Measurements from ENCODE around the gene LHX6.

The LHX6 gene

DNA sequence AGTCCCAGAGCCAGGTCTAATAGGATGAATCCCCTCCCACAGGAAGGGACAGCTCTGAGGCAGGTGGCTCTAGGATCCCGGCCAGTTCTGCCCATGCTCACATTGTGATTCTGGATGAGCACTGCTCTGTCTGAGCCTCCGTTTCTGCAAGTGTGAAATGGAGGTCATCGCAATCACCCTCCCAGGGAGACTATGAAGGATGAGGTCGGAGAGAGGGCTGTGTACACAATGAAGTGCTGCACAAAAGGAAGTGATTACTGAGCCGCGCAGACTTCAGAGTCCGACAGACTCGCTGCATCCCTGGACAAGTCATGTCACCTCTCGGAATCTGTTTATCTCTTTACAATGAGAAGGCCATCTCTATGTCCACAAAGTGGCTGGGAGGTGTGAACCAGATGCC lies 21.7 kb downstream of the LHX6 start:
- Histone ChIP-seq H3K4me1 (ENCODE audit: control insufficient read depth, insufficient read depth, low read length) (no peaks in the 10 kb centered on the region), H3K9me3 (ENCODE audit: control insufficient read depth, low read length) (no peaks in the 10 kb centered on the region), H3K4me3 (ENCODE audit: low read length) (no peak overlapping the region)

DNA sequence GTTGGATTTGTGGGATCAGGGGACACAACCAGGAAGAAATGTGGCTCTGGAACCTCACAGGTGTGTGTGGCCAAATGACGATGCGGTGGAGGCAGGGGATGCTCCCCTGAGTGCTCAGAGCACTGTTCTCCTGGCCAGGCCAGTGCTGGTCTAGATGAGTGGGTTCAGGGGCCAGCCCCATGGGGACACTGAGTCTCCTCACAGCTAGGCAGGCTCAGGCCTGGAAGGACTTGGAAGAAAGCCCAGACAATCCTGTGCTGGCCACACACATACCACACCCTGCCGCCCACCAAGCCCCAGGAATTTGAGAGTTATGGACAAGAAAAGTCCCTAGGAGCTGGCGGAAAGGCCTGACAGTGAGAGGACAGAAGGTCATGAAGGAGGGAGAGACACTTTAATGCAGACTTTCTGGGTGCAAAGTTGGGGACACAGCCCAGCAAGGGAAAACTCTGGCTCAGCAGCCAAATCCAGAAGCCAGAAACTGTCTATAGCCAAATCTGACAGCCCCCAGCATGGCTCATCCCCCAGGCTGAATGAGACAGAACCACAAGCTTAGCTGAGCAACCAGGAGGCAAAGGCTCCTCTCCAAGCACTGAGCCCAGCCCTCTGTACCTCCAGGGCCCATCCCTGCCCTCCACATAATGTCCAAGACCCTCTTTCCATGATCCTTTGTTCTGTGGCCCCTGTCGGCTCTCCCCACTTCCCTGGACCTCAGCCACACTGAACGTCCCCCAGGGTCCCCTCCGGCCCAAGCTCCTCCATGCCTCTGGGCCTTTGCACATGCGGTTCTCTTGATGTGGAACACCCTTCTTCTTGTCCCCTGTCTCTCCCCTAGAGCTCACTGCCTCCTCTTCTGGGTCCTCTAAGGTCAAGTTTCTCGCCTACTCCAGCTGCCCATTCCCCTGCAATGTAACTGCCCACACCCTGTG lies 22.4 kb downstream of the LHX6 start:
- H3K36me3 ChIP-seq (ENCODE audit: control insufficient read depth, insufficient read depth, low read length): no peaks in the 10 kb centered on the region

More for the DNA sequence above, 21.7 kb downstream of the LHX6 start:
- H3K36me3 ChIP-seq (ENCODE audit: control insufficient read depth, insufficient read depth, low read length): no peaks in the 10 kb centered on the region
- no peak overlapping the region for H3K9ac ChIP-seq (ENCODE audit: low read length)
- peaks cover 39% of the 10 kb centered on the region for H3K27me3 ChIP-seq (ENCODE audit: control insufficient read depth, insufficient read depth, low read length)

DNA sequence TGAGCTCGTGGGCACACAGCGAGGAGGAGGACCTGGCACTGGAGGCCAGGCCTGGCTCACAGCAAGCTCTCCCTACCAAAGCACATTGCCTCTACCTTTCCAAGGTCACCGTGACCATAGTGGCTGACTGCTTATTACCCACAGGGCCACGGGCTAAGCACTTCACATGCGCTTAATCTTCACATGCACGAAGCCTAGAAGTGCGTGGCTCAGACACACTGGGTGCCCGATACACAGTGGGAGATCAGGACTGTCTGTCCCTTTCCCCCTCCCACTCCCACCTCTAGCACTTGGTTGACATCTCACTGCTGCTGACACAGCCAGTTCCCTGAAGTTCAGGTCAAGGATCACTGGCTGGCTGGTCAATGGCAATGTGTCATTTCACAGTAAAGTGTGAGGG lies 23.6 kb downstream of the LHX6 start:
- Histone ChIP-seq H3K36me3 (ENCODE audit: control insufficient read depth, insufficient read depth, low read length) (no peaks in the 10 kb centered on the region), H3K9ac (ENCODE audit: low read length) (no peak overlapping the region), H3K9me3 (ENCODE audit: control insufficient read depth, low read length) (no peaks in the 10 kb centered on the region), H3K4me3 (ENCODE audit: low read length) (no peak overlapping the region), H3K4me1 (ENCODE audit: control insufficient read depth, insufficient read depth, low read length) (no peaks in the 10 kb centered on the region), H3K27me3 (ENCODE audit: control insufficient read depth, insufficient read depth, low read length) (peaks cover 23% of the 10 kb centered on the region)

More for the DNA sequence above, 22.4 kb downstream of the LHX6 start:
- no peak overlapping the region for H3K4me3 ChIP-seq (ENCODE audit: low read length)
- peaks cover 32% of the 10 kb centered on the region for H3K27me3 ChIP-seq (ENCODE audit: control insufficient read depth, insufficient read depth, low read length)
- H3K9ac ChIP-seq (ENCODE audit: low read length): no peak overlapping the region
- no peaks in the 10 kb centered on the region for H3K4me1 ChIP-seq (ENCODE audit: control insufficient read depth, insufficient read depth, low read length)
- no peaks in the 10 kb centered on the region for H3K9me3 ChIP-seq (ENCODE audit: control insufficient read depth, low read length)

DNA sequence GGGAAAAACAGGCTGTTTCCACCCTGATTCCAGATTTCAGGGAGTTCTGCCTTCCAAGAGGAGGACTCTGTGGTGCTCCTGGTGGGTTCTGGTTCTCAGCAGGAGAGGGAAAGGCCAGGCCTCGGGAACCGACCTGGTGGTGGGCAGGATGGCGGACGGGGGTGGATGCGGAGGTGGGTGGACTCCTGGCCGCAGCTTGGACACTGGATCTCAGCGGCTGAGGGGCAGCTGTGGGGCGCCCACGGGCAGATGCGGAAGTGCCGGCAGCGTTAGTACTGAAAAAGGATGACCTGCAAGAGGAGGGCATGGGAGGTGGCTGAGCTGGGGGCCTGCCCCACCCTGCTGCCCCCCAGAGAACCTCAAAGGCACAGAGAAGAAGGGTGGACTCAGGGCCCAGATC lies 24.3 kb downstream of the LHX6 start:
- H3K9me3 ChIP-seq (ENCODE audit: control insufficient read depth, low read length): no peaks in the 10 kb centered on the region
- no peak overlapping the region for H3K4me3 ChIP-seq (ENCODE audit: low read length)
- H3K4me1 ChIP-seq (ENCODE audit: control insufficient read depth, insufficient read depth, low read length): no peaks in the 10 kb centered on the region
- H3K27me3 ChIP-seq (ENCODE audit: control insufficient read depth, insufficient read depth, low read length): peaks cover 21% of the 10 kb centered on the region
- no peak overlapping the region for H3K9ac ChIP-seq (ENCODE audit: low read length)
- H3K36me3 ChIP-seq (ENCODE audit: control insufficient read depth, insufficient read depth, low read length): no peaks in the 10 kb centered on the region

DNA sequence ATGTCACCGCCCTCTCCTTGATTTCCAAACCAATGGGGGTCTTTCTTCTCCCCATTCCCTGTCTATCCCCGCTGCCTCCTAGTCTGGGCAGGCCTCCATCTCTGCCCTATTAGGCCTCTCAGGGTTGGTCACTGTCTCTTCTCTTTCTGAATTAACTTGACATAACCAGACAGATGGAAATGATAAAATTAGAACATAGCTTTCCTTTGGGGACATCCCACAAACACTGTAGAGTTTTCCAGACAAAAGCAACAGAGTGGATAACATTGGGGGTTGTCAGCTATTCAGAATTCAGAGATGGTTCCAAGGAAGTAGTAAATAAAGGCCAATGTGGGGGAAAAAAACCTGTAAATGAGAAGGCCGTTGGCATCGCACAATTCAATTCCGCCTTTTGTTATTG lies 24.7 kb downstream of the LHX6 start:
- no peaks in the 10 kb centered on the region for H3K9me3 ChIP-seq (ENCODE audit: control insufficient read depth, low read length)
- no peaks in the 10 kb centered on the region for H3K36me3 ChIP-seq (ENCODE audit: control insufficient read depth, insufficient read depth, low read length)
- H3K4me1 ChIP-seq (ENCODE audit: control insufficient read depth, insufficient read depth, low read length): no peaks in the 10 kb centered on the region
- H3K27me3 ChIP-seq (ENCODE audit: control insufficient read depth, insufficient read depth, low read length): peaks cover 21% of the 10 kb centered on the region
- no peak overlapping the region for H3K4me3 ChIP-seq (ENCODE audit: low read length)
- no peak overlapping the region for H3K9ac ChIP-seq (ENCODE audit: low read length)

DNA sequence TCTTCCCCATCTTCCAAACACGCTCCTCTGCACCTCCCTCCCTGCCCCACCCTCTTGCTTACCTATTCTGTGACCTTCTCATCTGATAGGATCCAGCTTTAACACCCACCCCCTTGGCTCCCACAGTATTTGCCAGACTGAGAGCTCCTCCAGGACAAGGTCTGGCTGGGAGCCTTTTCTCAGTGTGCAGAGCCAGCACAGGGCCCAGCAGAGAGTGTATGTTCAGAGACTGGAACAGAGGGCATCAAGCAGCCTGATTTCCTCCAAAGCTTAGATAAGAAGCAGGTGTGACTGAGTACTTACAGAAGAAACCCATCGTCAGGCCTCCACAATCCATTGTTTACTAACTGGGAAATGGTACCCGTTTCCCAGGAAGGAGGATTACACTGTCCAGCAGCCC lies 26.6 kb downstream of the LHX6 start:
- H3K9me3 ChIP-seq (ENCODE audit: control insufficient read depth, low read length): no peaks in the 10 kb centered on the region
- no peak overlapping the region for H3K4me3 ChIP-seq (ENCODE audit: low read length)
- peaks cover 11% of the 10 kb centered on the region for H3K27me3 ChIP-seq (ENCODE audit: control insufficient read depth, insufficient read depth, low read length)

DNA sequence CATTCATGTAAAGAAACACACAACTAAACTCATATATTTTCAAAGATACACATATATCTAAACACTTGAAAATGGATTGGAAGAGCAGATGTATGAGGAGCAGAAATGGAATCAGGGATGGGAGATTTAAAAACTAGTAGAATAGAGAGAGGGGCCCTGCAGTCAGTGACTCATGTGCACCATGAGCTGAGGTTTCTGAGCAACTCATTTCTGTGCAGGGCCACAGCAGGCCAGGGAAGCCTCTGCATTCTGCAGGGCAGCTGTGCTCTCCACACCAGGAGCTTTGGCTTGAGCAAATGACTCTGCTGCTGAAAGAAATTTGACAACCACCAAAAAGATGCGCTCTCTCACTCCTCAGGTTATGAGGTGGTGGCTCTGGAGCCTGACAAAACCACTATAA lies 27.1 kb downstream of the LHX6 start:
- Histone ChIP-seq H3K9ac (ENCODE audit: low read length) (no peak overlapping the region), H3K4me1 (ENCODE audit: control insufficient read depth, insufficient read depth, low read length) (no peaks in the 10 kb centered on the region), H3K4me3 (ENCODE audit: low read length) (no peak overlapping the region), H3K27me3 (ENCODE audit: control insufficient read depth, insufficient read depth, low read length) (peaks cover 6% of the 10 kb centered on the region), H3K36me3 (ENCODE audit: control insufficient read depth, insufficient read depth, low read length) (no peaks in the 10 kb centered on the region), H3K9me3 (ENCODE audit: control insufficient read depth, low read length) (no peaks in the 10 kb centered on the region)

More for the DNA sequence above, 26.6 kb downstream of the LHX6 start:
- no peaks in the 10 kb centered on the region for H3K36me3 ChIP-seq (ENCODE audit: control insufficient read depth, insufficient read depth, low read length)
- no peaks in the 10 kb centered on the region for H3K4me1 ChIP-seq (ENCODE audit: control insufficient read depth, insufficient read depth, low read length)
- no peak overlapping the region for H3K9ac ChIP-seq (ENCODE audit: low read length)

DNA sequence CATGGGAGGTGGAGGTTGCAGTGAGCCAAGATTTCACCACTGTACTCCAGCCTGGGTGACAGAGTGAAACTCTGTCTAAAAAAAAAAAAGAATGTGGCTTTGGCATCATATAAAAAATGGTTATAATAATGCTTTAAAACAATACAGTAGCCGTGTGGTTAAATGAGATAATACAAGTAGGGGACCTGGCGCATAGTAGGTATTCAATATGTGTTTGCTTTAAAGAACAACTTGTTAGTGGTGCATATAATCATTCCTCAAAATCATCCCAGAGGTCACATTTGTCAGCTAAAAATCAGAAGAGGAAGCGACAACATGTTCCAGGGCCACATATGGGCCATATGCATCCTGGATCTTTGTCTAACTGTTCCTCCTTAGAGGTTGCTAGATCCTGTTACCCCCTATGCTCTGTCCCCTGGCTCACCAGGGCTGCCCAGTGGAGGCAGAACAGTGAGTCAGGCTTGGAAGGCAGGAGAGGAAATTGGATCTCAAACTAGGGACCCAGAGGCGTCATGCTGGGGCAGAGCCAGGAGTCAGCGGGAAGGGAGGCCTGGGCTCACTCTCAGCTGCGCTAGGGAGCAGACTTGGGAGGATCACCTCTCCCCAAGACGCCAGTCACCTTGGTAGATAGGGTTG lies 27.7 kb downstream of the LHX6 start:
- no peaks in the 10 kb centered on the region for H3K9me3 ChIP-seq (ENCODE audit: control insufficient read depth, low read length)
- no peak overlapping the region for H3K4me3 ChIP-seq (ENCODE audit: low read length)
- no peaks in the 10 kb centered on the region for H3K36me3 ChIP-seq (ENCODE audit: control insufficient read depth, insufficient read depth, low read length)
- no peaks in the 10 kb centered on the region for H3K4me1 ChIP-seq (ENCODE audit: control insufficient read depth, insufficient read depth, low read length)
- peaks cover 3% of the 10 kb centered on the region for H3K27me3 ChIP-seq (ENCODE audit: control insufficient read depth, insufficient read depth, low read length)
- no peak overlapping the region for H3K9ac ChIP-seq (ENCODE audit: low read length)

DNA sequence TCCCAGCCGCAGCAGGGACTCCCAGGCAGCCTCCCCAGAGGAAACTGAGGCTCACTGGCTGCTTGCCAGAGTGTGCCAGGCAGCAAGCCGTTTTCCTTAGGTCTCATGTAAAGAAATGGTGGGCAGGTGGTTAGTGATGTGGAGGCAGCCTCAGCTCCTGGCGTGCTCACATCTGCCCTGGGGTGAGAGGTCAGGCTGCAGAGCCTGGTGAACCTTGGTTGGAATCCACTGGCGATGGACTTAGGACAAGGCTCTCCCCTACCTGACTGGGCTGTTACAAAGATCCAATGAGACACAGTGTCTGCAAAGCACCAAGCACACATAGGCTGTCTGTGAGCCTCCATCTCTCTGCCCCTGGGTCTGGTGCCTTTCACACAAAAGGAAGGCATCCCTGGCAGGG lies 30.9 kb downstream of the LHX6 start:
- Histone ChIP-seq H3K9ac (ENCODE audit: low read length) (no peak overlapping the region), H3K4me1 (ENCODE audit: control insufficient read depth, insufficient read depth, low read length) (peaks cover 2% of the 10 kb centered on the region), H3K9me3 (ENCODE audit: control insufficient read depth, low read length) (no peaks in the 10 kb centered on the region), H3K36me3 (ENCODE audit: control insufficient read depth, insufficient read depth, low read length) (no peaks in the 10 kb centered on the region), H3K27me3 (ENCODE audit: control insufficient read depth, insufficient read depth, low read length) (no peaks in the 10 kb centered on the region), H3K4me3 (ENCODE audit: low read length) (no peak overlapping the region)

DNA sequence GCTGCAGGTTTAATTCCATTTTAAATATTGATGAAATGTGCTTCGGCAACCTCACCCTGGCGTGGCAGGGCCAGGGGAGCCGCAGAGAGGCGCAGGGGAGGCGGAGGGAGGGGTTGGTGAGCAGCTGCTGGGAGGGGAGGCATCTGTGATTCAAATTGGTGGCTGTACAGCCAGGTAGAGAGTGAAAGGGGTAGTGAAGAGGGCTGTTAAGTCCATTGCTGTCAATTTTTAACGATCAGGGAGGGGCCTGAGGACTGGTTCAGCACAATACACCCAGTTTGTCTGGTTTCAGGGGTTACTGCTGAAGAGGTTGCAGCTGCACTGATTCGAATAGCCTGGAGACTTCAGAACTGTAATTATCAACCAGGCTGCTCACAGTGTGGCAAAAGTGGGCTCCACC lies 31.3 kb downstream of the LHX6 start:
- Histone ChIP-seq H3K27me3 (ENCODE audit: control insufficient read depth, insufficient read depth, low read length) (no peaks in the 10 kb centered on the region), H3K9me3 (ENCODE audit: control insufficient read depth, low read length) (no peaks in the 10 kb centered on the region), H3K9ac (ENCODE audit: low read length) (no peak overlapping the region), H3K4me3 (ENCODE audit: low read length) (no peak overlapping the region), H3K4me1 (ENCODE audit: control insufficient read depth, insufficient read depth, low read length) (peaks cover 6% of the 10 kb centered on the region), H3K36me3 (ENCODE audit: control insufficient read depth, insufficient read depth, low read length) (no peaks in the 10 kb centered on the region)

DNA sequence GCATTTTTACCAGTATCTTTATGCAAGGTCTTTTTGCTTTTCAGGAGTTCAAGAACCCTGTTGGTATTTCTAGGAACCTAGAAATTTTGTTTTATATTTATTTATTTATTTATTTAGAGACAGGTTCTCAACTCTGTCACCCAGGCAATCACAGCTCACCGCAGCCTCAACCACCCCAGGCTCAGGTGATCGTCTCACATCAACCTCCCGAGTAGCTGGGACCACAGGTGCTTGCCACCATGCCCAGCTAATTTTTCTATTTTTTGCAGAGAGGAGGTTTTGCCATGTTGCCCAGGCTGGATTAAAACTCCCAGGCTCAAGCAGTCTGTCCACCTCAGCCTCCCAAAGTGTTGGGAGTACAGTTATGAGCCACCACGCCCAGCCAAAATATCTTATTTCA lies 32.9 kb downstream of the LHX6 start:
- Histone ChIP-seq H3K9ac (ENCODE audit: low read length) (no peak overlapping the region), H3K36me3 (ENCODE audit: control insufficient read depth, insufficient read depth, low read length) (no peaks in the 10 kb centered on the region), H3K27me3 (ENCODE audit: control insufficient read depth, insufficient read depth, low read length) (no peaks in the 10 kb centered on the region), H3K9me3 (ENCODE audit: control insufficient read depth, low read length) (no peaks in the 10 kb centered on the region), H3K4me3 (ENCODE audit: low read length) (no peak overlapping the region), H3K4me1 (ENCODE audit: control insufficient read depth, insufficient read depth, low read length) (peaks cover 12% of the 10 kb centered on the region)

DNA sequence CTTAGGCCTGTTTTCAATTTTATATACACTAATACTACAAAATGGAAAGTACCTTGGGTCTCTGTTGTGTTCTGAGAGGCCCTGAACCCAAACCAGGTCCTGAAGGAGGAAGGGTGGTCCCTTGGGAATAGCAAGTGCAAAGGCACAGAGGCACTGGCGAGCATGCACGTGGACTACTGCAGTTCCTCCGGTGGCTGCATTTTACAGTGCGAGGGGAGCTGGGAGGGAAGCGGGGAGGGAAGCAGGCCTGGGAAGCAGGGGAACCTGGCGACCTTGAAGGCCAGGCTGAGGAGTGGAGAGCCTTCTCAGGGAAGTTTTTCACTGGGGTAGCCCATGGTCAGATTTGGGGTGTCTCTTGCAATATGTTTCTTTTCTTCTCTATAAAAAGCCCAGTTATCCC lies 35.1 kb downstream of the LHX6 start:
- no peaks in the 10 kb centered on the region for H3K36me3 ChIP-seq (ENCODE audit: control insufficient read depth, insufficient read depth, low read length)
- no peak overlapping the region for H3K4me3 ChIP-seq (ENCODE audit: low read length)
- H3K27me3 ChIP-seq (ENCODE audit: control insufficient read depth, insufficient read depth, low read length): no peaks in the 10 kb centered on the region
- H3K9ac ChIP-seq (ENCODE audit: low read length): no peak overlapping the region
- no peaks in the 10 kb centered on the region for H3K9me3 ChIP-seq (ENCODE audit: control insufficient read depth, low read length)
- peaks cover 17% of the 10 kb centered on the region for H3K4me1 ChIP-seq (ENCODE audit: control insufficient read depth, insufficient read depth, low read length)

Measured in mucosa of stomach (tissue), 1 donor.